Raji (cell line): ENCODE results near the gene SFMBT1.

ENCODE experiments used
- POLR2A ChIP-seq: IDR thresholded peaks from 2 replicates; pipeline ENCODE4 v1.6.1; 2011; ENCODE audit warnings: low read depth, low read length, control low read depth; ENCODE audit not compliant: insufficient read depth

The SFMBT1 gene

DNA sequence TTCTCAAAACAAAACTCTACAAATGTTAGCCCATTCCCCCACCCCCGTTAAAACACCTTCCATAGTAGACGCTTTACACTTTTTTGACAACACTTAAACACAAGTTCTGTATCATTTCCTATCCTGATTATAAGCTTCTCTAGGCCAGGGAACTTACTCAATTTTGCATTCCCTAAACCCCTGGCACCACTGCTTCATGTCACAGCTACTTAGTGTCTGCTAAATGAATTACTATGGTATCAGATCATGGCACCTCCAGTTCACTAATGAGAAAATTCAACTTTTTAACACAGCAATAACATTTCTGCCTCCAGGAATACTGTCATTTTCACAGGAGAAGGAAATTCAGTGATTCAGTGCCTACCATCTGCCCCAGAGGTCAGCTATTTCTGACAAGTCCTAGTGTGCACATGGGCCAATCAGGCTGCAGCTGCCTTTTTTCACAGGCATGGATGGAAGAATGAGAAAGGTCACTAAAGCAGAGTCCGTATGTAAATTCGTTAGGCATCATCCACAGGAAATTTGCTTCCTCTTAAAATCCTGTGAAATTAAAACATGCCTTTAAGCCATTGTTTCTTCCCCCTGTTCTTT is 18.5 kb downstream of the SFMBT1 start:
- no peak for TF ChIP-seq POLR2A

DNA sequence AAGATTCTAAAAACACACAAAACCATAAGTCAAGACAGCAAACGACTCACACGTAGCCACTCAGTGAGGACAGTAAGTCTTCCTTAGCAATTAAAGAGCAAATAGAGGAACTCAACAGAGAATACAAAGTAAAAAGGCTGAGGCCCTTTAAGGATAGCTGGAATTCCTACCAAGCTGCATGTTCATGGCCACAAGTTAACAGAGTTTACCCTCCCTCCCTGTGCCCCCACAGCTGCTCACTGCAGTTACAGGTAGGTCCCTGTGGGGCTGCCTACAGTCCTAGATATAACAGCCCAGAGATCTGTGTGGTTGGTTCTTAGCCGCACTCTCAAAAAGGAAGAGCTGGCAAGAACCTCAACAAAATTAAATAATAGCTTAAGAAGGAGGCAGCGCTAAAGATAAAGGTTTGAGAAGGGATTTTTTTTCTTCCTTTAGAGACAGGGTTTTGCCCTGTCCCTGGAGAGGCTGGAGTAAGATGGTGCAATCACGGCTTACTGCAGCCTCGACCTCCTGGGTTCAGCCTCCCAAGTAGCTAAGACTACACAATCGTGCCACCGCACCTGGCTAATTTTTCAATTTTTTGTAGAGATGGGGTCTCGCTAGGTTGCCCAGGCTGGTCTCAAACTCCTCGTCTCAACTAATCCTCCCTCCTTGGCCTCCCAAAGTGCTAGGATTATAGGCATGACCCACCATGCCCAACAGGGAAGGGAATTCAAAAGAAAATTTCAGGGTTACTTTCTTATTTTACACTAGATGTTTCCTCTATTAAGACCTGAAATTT is 19.3 kb downstream of the SFMBT1 start:
- TF ChIP-seq POLR2A, result no peak

DNA sequence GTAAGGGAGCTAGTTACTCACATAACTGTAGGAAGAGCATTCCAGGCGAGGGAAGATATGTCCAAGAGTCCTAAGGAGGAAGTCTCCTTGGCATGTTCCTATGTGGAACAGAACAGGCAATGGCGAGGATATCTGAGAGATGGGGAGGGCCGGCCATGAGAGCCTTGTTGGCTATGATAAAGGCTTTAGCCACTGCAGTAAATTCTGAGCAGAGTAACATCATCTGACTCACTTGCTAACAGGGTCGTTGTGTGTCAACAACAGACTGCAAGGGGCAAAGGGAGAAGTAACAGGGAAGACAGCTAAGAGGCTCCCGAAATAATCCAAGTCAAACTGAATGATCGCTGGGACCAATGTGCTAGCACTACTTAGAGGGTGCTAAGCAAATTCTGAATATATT is 21.6 kb downstream of the SFMBT1 start:
- no peak for TF ChIP-seq POLR2A

DNA sequence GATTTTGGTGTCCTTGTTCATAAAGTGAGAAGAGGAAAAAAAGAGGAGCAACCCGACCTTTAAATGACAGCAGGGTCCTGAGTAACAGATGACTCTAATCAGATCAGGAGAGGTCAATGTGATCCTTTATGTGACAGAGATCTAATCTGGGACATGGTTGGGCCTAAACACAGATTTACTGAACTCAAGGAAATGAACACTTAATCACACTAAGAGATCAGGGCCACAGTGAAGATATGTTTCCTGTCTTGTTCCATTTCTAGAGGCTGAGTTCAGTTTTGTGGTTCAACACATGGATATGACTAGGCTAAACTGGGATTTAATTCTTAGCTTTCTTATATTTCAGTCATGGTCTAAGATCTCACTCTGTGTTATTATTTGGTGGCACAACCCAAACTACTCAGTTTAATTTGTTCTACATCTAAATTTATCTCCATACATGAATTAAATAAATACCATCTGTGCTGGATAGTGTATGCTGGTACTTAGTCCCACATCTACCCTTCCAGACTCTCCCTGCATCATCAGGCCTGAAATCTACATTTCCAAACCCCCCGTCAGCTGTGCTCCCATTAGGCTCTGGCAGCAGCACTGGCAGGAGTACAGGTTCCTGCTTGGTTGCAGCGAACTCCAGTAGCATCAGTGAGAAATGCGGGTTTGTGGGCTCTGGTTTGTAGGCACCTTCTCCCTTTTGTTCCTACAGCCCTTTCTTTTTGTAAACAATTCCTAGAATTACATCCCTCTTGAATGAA is 22.6 kb downstream of the SFMBT1 start:
- TF ChIP-seq POLR2A, result no peak

DNA sequence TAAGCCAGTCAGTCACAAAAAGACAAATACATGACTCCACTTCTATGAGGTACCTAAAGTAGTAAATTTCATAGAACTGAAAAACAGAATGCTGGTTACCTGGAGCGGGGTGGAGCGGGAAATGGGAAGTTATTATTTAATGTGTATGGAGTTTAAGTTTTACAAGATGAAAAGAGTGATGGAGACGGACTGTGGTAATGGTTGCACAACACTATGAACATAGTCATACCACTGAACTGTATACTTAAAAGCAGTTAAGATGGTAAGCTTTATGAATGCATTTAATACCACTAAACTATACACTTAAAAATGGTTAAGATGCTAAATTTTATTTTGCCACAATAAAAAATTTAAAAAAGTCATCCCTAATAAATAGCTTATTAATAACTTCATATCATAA is 23.2 kb downstream of the SFMBT1 start:
- no peak for TF ChIP-seq POLR2A

DNA sequence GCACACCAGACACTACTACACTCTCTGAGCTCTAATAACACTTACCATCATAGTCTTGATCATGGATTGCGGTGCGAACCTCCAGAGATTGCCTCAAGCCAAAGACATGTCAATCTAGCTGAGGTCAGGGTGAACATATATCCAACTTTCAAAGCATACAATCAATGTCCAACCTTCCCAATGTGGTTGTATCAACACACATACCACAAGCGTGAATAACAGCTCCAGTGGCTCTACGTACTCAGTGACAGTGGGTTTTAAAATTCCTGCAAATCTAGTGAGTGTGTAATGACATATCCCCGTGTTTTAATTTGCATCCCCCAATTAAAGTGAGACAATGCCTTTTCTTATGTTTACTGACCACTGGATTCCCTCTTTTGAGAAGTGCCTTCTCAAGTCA is 29.6 kb downstream of the SFMBT1 start:
- no peak for TF ChIP-seq POLR2A

DNA sequence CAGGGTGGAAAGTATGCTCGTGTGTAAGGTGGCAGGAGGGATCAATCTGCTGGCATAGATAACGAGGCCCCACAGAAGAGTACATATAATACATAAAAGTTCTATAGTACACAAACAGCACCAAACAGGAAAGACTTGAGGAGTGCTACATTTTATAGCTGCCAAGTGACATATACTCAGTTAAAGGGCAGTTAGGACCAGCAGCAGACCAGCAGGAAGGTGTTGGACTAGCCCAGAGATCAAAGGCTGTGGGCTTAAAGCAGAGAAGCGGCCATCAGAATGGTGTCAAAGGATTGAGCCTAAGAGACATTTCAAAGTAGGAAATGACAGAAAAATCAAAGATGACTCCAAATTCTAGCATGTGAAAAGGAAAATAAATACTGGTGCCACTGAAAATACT is 34.5 kb downstream of the SFMBT1 start:
- TF ChIP-seq POLR2A, result no peak

DNA sequence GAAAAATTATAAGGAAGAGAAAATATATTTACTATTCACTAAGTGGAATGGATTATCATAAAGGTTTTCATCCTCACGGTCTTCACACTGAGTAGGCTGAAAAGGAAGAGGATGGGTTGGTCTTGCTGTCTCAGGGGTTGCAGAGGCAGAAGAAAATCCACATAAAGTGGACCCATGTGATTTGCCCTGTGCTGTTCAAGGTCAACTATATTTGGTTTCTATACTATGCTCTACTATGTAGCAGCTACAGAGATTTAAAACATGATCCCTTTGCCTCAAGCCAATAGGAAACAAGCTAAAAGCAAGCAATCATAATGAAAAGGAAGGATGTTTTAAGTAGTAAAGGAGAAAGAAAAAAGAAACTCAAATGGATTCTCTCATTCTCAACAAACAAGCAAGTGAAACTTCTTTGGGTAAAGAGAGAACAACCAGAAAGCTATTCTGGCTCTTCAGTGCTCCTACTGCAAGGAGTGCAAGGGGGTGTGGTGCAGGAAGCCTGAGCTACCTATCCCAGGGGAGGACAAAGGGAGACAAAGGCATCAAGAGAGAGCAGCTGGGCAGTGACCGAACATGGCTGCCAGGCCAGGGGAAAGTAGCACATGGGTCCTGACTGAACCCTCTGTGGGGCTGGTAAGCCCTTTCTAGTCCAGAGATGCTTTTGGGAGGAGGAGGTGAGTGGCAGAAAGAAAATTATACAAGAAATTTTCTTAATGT is 35.9 kb downstream of the SFMBT1 start:
- TF ChIP-seq POLR2A, result no peak

DNA sequence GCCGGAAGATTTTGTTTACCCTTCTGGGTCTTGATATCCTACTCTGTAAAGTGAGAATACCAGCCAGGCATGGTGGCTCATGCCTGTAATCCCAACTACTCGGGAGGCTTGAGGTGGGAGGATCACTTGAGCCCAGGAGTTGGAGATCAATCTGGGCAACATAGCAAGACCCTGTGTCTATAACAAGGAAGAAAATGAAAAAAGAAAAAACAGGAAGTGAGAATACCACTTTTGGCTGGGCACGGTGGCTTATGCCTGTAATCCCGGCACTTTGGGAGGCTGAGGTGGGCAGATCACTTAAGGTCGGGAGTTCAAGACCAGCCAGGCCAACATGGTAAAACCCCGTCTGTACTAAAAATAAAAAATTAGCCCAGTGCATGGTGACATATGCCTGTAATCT is 36.9 kb downstream of the SFMBT1 start:
- no peak for TF ChIP-seq POLR2A

DNA sequence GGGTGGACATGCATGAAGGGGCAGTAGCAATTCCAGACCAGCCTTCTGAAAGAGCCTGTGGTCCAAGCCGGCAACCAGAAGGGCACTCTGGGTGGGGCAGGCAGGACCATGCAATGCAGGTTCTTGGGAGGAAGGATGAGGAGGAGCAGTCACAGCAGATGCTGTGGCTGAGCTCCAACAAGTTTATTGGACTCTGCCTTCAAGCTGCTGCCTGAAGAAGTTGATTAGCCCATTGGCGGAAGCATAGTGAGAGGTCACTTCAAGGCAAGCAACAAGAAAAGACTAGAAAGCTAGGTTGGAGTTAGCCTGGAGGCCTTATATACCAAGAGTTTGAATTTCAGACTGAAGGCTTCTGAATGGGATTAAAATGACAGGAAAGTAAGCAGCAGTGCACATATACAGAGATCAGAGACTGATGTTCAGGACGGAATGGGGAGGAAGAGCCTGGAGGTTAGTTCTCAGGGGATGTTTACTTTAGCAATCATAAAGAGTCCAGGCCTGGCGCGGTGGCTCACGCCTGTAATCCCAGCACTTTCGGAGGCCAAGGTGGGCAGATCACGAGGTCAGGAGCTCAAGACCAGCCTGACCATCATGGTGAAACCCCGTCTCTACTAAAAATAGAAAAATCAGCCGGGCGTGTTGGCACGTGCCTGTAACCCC is 39.9 kb downstream of the SFMBT1 start:
- no peak for TF ChIP-seq POLR2A

DNA sequence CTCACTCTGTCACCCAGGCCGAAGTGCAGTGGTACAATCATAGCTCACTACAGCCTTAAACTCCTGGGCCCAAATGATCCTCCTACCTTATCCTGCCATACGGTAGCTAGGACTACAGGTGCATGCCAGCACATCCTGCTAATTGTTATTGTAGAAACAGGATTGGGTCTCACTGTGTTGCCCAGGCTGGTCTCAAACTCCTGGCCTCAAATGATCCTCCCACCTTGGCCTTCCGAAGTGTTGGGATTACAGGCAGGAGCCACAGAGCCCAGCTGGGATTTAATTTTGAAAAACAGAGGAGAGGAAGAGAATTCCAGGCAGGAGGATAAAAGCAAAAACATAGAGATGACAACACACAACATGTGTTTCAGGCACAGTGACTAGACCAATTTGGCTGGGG is 40.5 kb downstream of the SFMBT1 start:
- TF ChIP-seq POLR2A, result no peak

DNA sequence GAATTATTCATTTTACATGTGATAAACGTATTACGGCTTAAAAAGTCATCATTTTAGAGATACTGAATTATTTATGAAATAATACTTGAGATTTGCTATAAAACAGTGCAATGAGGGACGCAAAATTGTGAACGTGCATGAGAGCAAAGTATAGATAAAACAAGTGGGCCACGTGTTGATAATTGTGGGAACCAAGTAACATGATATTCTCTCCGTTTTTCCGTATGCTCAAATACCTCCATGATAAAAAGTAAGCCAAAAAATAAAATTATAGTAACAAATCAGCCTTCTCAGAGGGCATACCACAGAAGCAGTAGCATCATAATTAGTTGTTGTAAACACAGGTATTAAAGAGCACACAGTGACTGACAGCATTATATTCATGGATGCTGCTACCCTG is 42.6 kb downstream of the SFMBT1 start:
- TF ChIP-seq POLR2A, result no peak

DNA sequence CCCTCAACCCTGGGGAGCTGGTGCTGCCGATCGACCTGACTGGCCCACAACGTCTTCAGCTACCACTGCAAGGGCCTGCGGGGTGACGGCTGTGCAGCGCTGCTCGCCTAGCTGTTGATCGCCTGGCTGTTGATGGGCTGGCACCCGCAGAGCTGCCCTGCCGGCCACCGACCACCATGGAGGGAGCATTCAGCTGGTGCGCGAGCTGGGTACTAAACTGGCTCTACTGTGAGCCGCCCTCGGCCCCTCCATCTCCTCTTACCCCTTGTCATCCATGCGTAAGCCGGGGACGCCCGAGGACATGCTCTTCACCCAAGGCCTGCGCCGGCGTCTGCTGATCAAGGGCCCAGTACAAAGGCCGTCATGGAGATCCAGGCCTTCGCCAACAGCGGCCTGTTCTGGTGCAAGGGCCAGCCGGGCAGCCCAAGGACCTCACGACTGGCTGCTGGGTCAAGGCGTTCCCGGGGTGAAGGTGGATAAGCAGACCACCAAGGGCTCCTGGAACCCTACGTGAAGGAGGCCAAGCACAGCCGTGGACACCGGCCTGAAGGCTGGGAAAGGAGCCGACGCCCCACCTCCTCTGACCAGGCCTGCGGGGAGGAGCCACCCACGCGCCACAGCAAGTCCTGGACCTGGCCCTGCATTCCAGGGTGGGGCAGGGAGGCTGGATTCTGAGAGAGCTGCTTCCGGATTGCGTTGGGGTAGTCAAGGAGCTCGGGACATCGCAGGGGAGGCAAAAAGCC is 46.9 kb downstream of the SFMBT1 start:
- no peak for TF ChIP-seq POLR2A

DNA sequence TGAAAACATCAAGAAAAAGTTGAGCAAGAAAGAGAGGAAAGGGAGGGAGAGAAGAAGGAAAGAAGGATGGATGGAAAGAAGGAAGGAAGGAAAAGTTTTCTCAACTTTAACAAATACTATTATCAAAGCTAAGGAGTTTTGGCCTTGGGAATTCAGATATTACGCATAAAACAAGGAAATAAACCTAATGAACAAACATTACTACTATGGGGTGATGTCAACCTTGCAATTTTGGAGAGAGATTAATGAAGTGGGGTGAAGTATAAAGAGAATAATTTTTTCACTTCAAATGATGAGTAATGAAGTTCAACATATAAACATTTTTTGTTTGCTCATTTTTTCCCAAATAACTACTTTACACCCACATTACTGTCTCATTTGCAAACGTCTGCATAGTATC is 55.2 kb downstream of the SFMBT1 start:
- no peak for TF ChIP-seq POLR2A
